ENCODE results near the gene SLCO2A1.

The SLCO2A1 gene

GRCh38 chr3:134067531-134068161 is 37.9 kb upstream of the SLCO2A1 start:
- DNase-seq (ENCODE audit: low spot score), result no peak
- ChIA-PET CTCF (no interaction called here), POLR2A (ENCODE audit: low non-redundant PET) (no interaction called here)
- no peak for TF ChIP-seq CTCF (conservative IDR thresholded peaks at IDR 0.05; ENCODE audit: low read depth)
- no peak overlapping the region for H3K27ac ChIP-seq

DNA sequence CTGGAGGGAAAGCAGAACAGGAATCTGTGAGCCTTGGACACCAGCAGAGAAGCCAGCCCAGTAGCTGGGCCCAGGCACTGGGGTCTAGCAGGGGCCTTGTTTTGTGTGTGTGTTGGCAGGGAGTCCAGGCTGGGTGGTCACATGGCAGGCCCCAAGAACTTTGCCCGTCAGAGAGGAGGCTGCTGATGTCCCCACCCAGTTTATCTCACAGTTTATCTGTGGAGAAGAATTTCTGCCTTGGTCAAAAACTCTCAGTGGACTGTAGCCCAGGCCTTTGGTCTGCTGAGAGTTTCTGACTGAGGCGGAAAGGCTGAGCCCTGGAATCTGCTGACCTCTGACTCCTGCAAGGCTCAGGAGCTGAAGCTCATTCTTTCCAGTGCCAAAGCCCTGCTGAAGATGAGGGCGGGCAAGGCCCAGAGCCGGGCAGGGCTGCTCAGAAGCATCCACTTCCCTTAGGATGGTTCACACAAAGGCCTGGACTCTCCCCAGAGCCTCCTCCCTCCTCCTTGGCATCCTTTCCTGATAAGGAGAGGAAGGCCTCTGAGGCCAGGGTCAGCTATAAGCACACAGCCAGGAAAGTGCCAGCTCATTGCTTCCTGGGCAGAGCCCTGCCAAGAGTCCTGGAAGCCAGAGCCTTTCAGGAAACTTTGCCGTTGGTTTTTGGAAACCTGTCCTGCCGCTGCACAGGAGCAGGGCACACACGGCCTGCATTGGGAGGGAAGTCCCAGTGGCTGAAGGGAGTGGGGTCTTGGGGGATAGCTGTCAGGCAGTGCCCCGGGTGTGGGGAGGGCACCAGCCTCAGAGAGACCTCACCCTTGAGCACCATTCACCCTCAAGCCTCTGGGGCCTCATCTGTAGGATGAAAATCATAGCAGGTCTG is 37.2 kb upstream of the SLCO2A1 start:
- DNase-seq (ENCODE audit: low spot score), result no peak
- ChIA-PET POLR2A (ENCODE audit: low non-redundant PET) (no interaction called here), CTCF (interaction anchor here (0.5 to 0.7 kb wide), 2 partner anchors 117 to 125 kb away, joined by 3 read pairs; no protein-coding TSS in a partner anchor)
- no peak for TF ChIP-seq CTCF (conservative IDR thresholded peaks at IDR 0.05; ENCODE audit: low read depth)
- no peak overlapping the region for H3K27ac ChIP-seq

DNA sequence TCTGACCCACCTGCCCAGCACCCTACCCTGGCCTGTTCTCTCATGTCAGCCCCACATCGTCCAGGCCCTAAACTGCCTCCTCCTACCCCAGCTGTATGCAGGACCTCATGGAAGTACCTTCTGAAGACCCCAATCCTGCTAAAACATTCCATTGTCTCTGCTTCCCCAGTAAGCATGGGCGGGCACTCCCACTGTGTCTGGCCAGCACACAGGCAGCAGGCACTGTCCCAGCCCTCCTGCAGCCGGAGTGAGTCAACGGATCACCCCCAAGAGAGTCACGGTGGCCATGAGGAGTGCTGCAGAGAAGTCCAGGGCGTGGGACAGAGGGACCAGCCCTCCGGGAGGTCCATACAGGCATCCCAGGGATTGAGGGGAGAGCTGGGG is 36.4 kb upstream of the SLCO2A1 start:
- POLR2A ChIA-PET (ENCODE audit: low non-redundant PET), result no interaction called here
- no peak overlapping the region for H3K27ac ChIP-seq
- TF ChIP-seq CTCF (conservative IDR thresholded peaks at IDR 0.05; ENCODE audit: low read depth), result no peak
- DNase-seq (ENCODE audit: low spot score), result no peak
- CTCF ChIA-PET, result interaction anchor here (0.5 to 0.7 kb wide), 2 partner anchors 117 to 125 kb away, joined by 3 read pairs; no protein-coding TSS in a partner anchor

DNA sequence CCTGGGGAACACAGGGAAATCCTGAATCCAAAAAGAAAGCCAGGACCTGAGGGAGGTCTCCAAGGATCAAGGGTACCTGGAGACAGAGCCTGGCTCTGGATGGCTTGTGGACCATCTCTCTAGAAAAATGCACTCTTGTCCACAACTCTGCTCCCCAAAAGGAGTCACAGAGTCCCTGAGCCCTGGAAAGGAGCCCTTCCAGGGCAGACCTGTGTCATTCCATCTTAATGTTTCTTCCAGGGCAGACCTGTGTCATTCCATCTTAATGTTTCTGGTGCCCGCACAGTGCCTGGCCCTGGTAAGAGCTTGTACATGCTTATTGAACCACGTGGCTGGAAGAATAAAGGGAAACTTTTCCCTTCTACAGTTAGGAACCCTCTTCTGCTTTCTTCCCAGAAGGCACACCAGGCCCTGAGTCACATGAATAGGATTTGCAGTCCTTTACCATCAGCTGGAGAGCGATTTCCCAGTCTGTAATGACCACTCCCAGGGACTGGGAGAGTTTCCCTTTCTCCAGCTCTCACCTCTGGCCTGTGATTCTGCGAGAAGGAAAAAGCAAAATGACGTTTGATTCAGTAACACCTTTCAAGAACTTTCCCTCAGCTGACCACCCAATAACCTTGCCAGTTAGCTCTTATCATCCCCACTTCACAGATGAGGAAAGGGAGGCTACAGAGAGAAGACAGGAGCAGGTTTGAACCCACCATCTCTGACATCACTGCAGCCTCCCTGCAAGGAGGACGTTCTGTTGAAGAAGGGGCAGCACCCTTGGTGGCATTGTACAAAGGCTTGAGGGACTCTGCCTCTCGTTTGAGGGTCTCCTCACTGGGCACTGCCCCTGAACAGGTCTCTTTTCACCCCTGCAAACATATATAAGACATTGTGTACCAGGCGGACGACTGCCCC is 35.8 kb upstream of the SLCO2A1 start:
- no peak for TF ChIP-seq CTCF (conservative IDR thresholded peaks at IDR 0.05; ENCODE audit: low read depth)
- CTCF ChIA-PET, result interaction anchor here (0.7 kb wide), 1 partner anchor 36 kb away, joined by 6 read pairs; no protein-coding TSS in a partner anchor
- no peak overlapping the region for H3K27ac ChIP-seq
- DNase-seq (ENCODE audit: low spot score), result no peak
- POLR2A ChIA-PET (ENCODE audit: low non-redundant PET), result no interaction called here

DNA sequence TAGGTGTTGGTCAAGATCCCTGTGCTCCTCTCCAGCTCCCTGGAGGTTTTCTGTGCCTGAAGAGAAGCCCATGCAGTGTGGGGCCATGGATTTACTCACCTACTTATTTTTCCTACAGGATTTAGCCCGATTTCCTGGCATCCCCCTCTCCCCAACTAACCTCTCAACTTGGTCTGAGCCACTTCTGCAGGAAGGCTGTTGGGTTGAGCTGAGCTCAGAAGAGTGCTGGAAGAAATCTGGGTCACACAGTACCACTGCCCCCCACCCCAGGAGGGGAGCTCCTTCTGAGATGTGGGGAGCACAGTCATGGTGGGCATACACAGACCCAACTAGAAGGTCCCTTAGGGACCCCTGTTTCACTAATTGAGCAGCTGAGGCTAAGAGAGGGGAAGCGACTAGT is 34.4 kb upstream of the SLCO2A1 start:
- H3K27ac ChIP-seq, result no peak overlapping the region
- no peak for TF ChIP-seq CTCF (conservative IDR thresholded peaks at IDR 0.05; ENCODE audit: low read depth)
- ChIA-PET POLR2A (ENCODE audit: low non-redundant PET) (no interaction called here), CTCF (no interaction called here)
- no peak for DNase-seq (ENCODE audit: low spot score)

DNA sequence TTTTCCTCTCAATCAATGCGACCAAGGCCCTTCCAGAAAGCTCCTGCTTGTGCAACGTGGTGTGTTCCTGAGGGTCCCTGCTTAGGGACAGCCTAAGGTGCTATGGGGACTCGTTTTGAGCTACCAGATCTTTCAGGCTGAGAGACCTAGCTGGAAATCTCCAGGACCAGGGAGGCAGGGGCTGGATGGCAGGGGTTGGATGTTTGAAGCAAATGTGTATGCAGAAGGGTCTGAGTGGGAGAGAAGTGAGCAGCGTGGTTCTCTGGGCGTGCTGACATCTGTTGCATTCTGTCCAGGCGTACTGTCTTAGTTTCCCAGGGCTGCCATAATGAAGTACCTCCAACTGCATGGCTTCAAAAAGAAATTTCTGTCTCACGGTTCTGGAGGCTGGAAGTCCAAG is 31.7 kb upstream of the SLCO2A1 start:
- TF ChIP-seq CTCF (conservative IDR thresholded peaks at IDR 0.05; ENCODE audit: low read depth), result no peak
- no peak overlapping the region for H3K27ac ChIP-seq
- POLR2A ChIA-PET (ENCODE audit: low non-redundant PET), result no interaction called here
- CTCF ChIA-PET, result no interaction called here
- no peak for DNase-seq (ENCODE audit: low spot score)

All from RWPE1 (cell line).